Activated T-helper 1 cell treated with anti-CD3 and anti-CD28 coated beads, Interleukin-12 subunit alpha, Interleukin-12 subunit beta, Interleukin-2, Interleukin-4 antibody, amounts not matched to agents 30 ng/mL and 10 ng/mL and 1 ng/mL, durations not matched to agents 14 hours and 24 hours and 36 hours (primary cell): Measurements from ENCODE around the gene PTAFR. TPM values are rescaled to one million over a fixed set of nuclear protein-coding genes. Genes with fewer than 3 reads are reported as not detected.

Experiments
- total RNA-seq: library from RNA; stranded (reverse); gene quantifications from 2 replicates; pipeline ENCODE4 v1.2.3, GENCODE V29; 2022

Gene PTAFR
- total RNA-seq, 1 donor from 2014 or later, result 0.62 TPM

Other genes starting within 250 kb of the PTAFR start
- gene SMPDL3B, start 241.7 kb downstream of the PTAFR start, total RNA-seq, result 0.29 and 0.60 TPM in 2 replicates
- gene XKR8, start 216.7 kb downstream of the PTAFR start, total RNA-seq, result 5.7 and 5.8 TPM in 2 replicates
- 32.2 and 35.5 TPM in 2 replicates for gene EYA3, start 88.1 kb downstream of the PTAFR start, total RNA-seq
- 95.4 and 97.1 TPM in 2 replicates for gene DNAJC8, start 56.3 kb upstream of the PTAFR start, total RNA-seq
- gene ATP5IF1, start 59.4 kb upstream of the PTAFR start, total RNA-seq, result 128 and 132 TPM in 2 replicates
- gene SESN2, start 82.8 kb upstream of the PTAFR start, total RNA-seq, result 18.7 and 19.3 TPM in 2 replicates
- gene MED18, start 152.3 kb upstream of the PTAFR start, total RNA-seq, result 19.5 and 21.5 TPM in 2 replicates
- 28.9 and 31.8 TPM in 2 replicates for gene PHACTR4, start 193.1 kb upstream of the PTAFR start, total RNA-seq